ENCODE measurements around the gene AGXT. TPM values are rescaled to one million over a fixed set of nuclear protein-coding genes. Genes with fewer than 3 reads are reported as not detected.

The AGXT gene
- total RNA-seq, 4 donors from 2014 or later, result 1.5 TPM; not detected in 3

DNA sequence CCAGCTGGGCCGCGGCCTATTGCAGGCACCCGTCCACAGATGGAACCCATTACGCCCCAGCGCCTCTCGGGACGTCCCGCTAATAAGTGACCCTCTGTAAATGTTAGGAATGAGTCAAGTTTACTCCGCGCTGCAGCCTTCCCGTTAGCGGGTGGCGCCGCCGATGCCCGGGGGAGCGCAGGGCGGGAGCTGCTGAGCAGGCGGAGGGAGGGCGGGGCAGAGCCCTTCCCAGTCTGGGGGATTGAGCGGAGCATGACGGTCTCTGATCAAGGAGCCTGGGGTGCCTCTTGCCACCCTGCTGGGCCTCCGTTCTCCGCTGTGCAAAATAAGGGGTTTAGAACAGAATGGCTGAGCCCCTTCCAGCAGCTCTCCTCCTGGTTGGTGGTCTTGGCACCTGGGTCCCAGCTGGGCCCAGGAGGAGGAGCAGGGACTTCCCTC, 48.0 kb downstream of the AGXT start:
- Histone ChIP-seq H3K4me1 (peaks cover 0 to 30% (median 4%) of the 10 kb centered on the region in 4 donors), H3K4me3 (no peak overlapping the region), H3K9me3 (no peaks in the 10 kb centered on the region), H3K27ac (peak overlapping the region; percentile 14 to 50 (median 30)), H3K27me3 (peaks cover 0 to 6% of the 10 kb centered on the region in 2 donors), H3K36me3 (no peaks in the 10 kb centered on the region)
- peak in 1 of 3 donors; percentile 54 for DNase-seq
- TF ChIP-seq, protein P1, sequence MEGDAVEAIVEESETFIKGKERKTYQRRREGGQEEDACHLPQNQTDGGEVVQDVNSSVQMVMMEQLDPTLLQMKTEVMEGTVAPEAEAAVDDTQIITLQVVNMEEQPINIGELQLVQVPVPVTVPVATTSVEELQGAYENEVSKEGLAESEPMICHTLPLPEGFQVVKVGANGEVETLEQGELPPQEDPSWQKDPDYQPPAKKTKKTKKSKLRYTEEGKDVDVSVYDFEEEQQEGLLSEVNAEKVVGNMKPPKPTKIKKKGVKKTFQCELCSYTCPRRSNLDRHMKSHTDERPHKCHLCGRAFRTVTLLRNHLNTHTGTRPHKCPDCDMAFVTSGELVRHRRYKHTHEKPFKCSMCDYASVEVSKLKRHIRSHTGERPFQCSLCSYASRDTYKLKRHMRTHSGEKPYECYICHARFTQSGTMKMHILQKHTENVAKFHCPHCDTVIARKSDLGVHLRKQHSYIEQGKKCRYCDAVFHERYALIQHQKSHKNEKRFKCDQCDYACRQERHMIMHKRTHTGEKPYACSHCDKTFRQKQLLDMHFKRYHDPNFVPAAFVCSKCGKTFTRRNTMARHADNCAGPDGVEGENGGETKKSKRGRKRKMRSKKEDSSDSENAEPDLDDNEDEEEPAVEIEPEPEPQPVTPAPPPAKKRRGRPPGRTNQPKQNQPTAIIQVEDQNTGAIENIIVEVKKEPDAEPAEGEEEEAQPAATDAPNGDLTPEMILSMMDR (IDR thresholded peaks at IDR 0.05), result no peak
- no peak for TF ChIP-seq POLR2A (IDR thresholded peaks at IDR 0.05)

- H3K9me3 ChIP-seq, result no peaks in the 10 kb centered on the region
- DNase-seq, result peak in 1 of 3 donors; percentile 43
- H3K27ac ChIP-seq, result peak overlapping the region; percentile 9 to 50 (median 27)
- H3K4me1 ChIP-seq, result peaks cover 0 to 30% (median 4%) of the 10 kb centered on the region in 4 donors
- H3K36me3 ChIP-seq, result no peaks in the 10 kb centered on the region
- peaks cover 0 to 6% of the 10 kb centered on the region in 2 donors for H3K27me3 ChIP-seq
- no peak overlapping the region for H3K4me3 ChIP-seq
- TF ChIP-seq POLR2A (IDR thresholded peaks at IDR 0.05), result no peak
- TF ChIP-seq, protein P1 (IDR thresholded peaks at IDR 0.05), result no peak
These were observed 48.5 kb downstream of the AGXT start for GRCh38 chr2:240917009-240917683.

DNA sequence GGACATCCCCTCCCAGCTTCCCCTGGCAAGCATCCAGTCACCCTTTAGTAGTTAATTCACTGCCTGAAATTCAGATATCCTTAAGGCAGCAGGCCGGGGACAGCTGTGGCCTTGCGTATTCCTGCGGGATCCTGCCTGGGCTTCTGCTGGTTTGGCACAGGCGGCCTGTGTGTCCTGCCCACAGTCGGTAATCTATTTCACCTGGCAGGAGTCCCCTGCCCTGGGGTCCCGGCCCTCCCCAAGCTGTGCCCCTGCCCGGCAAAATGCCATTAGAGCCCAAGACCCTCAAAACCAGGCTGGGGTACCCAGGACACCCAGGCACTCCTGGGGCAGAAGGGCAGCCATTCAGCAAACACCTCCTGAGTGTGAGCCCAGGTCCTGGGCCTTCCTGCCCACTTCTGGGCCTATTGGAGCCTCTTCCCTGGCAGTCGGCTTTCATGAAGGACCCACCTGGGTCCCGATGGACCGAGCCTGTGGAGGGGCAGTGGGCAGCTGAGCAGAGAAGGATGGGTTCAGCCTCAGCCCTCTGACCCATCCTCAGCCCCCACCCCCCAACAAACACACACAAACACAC, 49.1 kb downstream of the AGXT start:
- Histone ChIP-seq H3K27me3 (peaks cover 0 to 6% of the 10 kb centered on the region in 2 donors), H3K4me3 (no peak overlapping the region), H3K4me1 (peaks cover 0 to 30% (median 4%) of the 10 kb centered on the region in 4 donors), H3K9me3 (no peaks in the 10 kb centered on the region), H3K27ac (peak overlapping the region in 2 of 4 donors; percentile 9 to 14), H3K36me3 (no peaks in the 10 kb centered on the region)
- peak in 2 of 3 donors; percentile 41 to 44 for DNase-seq
- no peak for TF ChIP-seq POLR2A (IDR thresholded peaks at IDR 0.05)

DNA sequence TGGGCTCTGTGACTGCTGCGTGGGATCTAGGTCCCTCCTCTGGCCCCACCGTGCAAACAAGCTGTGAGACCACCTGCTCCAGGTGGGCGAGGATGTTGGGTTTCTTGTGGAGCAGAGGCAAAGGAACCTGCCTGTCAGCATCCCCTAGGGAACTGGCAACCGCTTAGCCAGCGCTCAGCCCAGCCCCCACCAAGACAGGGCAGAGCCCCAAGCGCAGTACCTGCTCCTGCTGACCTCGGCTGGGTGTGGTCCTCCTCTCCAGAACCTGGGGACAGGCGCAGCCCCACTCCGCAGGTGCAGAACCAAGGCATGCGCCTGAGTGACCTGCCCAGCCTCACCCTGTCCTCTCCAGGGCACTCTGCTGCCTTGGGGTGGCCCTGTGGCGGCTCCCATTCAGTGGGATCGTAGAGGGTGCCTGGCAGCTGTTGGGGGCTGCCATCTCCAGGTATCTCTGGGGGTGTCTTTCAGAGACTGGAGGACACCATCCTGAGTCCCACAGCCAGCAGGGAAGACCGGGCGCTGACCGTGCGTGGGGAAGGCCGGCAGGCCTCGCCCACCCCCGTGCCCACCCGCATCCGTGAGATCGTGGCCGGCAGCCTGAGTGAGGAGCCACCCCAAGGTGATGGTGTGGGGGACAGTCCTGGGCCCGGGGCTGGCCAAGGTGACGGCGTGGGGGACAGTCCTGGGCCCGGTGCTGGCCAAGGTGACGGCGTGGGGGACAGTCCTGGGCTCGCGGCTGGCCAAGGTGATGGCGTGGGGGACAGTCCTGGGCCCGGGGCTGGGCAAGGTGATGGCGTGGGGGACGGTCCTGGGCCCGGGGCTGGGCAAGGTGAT, 49.9 kb downstream of the AGXT start:
- H3K4me1 ChIP-seq, result peaks cover 0 to 30% (median 4%) of the 10 kb centered on the region in 4 donors
- H3K27ac ChIP-seq, result no peak overlapping the region
- no peak overlapping the region for H3K4me3 ChIP-seq
- no peaks in the 10 kb centered on the region for H3K9me3 ChIP-seq
- TF ChIP-seq, protein P1 (IDR thresholded peaks at IDR 0.05), result no peak
- TF ChIP-seq POLR2A (IDR thresholded peaks at IDR 0.05), result no peak
- peak in 2 of 3 donors; percentile 41 for DNase-seq
- H3K27me3 ChIP-seq, result peaks cover 0 to 6% of the 10 kb centered on the region in 2 donors
- no peaks in the 10 kb centered on the region for H3K36me3 ChIP-seq

GRCh38 chr2:240919161-240919781, 50.6 kb downstream of the AGXT start:
- H3K4me3 ChIP-seq, result no peak overlapping the region
- H3K27ac ChIP-seq, result no peak overlapping the region
- TF ChIP-seq, protein P1 (IDR thresholded peaks at IDR 0.05), result no peak
- TF ChIP-seq POLR2A (IDR thresholded peaks at IDR 0.05), result no peak
- DNase-seq, result peak in 2 of 3 donors; percentile 32 to 40
- H3K9me3 ChIP-seq, result no peaks in the 10 kb centered on the region
- H3K4me1 ChIP-seq, result peaks cover 0 to 26% (median 2%) of the 10 kb centered on the region in 4 donors
- H3K36me3 ChIP-seq, result no peaks in the 10 kb centered on the region
- H3K27me3 ChIP-seq, result peaks cover 0 to 6% of the 10 kb centered on the region in 2 donors

Measured in Peyer's patch (tissue), 4 donors.